ENCODE measurements around the gene CNNM3. TPM values are rescaled to one million over a fixed set of nuclear protein-coding genes. Genes with fewer than 3 reads are reported as not detected.

CNNM3 gene
- total RNA-seq, 1 donor = 15.6 TPM

DNA sequence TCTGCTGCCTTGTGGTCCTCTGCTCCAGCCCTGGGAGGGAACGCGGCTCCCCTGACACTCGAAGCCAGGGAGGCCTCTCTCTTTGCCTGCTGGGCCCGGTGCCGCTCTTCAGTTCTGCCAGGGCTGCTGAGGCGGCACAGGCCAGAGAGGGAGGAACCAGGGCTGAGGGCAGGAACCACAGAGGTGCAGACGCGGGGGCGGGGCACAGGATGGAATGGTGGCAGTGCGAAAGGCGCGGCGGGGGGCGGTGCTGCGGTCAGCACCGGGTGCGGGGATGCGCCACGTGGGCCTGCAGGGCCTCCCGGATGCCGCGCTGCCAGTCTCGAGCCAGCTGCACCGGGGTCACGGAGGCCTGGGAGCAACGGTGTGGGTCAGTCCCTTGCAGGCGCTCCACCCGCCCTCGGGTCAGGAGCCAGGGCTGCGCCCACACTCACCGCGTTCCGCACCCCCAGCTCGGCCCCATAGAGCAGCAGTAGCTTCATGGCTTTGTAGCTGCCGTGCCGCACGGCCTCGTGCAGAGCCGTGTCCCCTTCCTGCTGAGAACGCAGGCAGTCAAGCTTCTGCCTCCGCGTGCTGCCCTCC is 23.3 kb downstream of the CNNM3 start:
- peaks cover 18% of the 10 kb centered on the region for H3K4me1 ChIP-seq (ENCODE audit: insufficient read depth, low read length)
- H3K27me3 ChIP-seq (ENCODE audit: insufficient read depth, low read length) = no peaks in the 10 kb centered on the region
- no peak overlapping the region for H3K4me3 ChIP-seq (ENCODE audit: low read length)
- no peaks in the 10 kb centered on the region for H3K9me3 ChIP-seq (ENCODE audit: low read depth, low read length)

GRCh38 chr2:96839875-96840850 is 24.1 kb downstream of the CNNM3 start:
- no peaks in the 10 kb centered on the region for H3K27me3 ChIP-seq (ENCODE audit: insufficient read depth, low read length)
- peaks cover 18% of the 10 kb centered on the region for H3K4me1 ChIP-seq (ENCODE audit: insufficient read depth, low read length)
- H3K4me3 ChIP-seq (ENCODE audit: low read length) = no peak overlapping the region
- H3K9me3 ChIP-seq (ENCODE audit: low read depth, low read length) = no peaks in the 10 kb centered on the region

- Histone ChIP-seq H3K4me3 (ENCODE audit: low read length) (no peak overlapping the region), H3K9me3 (ENCODE audit: low read depth, low read length) (no peaks in the 10 kb centered on the region), H3K27me3 (ENCODE audit: insufficient read depth, low read length) (no peaks in the 10 kb centered on the region), H3K4me1 (ENCODE audit: insufficient read depth, low read length) (peaks cover 18% of the 10 kb centered on the region)
Observed at GRCh38 chr2:96841701-96842495, 25.8 kb downstream of the CNNM3 start.

- Histone ChIP-seq H3K4me1 (ENCODE audit: insufficient read depth, low read length) (peaks cover 18% of the 10 kb centered on the region), H3K27me3 (ENCODE audit: insufficient read depth, low read length) (no peaks in the 10 kb centered on the region), H3K9me3 (ENCODE audit: low read depth, low read length) (no peaks in the 10 kb centered on the region), H3K4me3 (ENCODE audit: low read length) (no peak overlapping the region)
Observed at GRCh38 chr2:96842600-96842999, 26.5 kb downstream of the CNNM3 start.

DNA sequence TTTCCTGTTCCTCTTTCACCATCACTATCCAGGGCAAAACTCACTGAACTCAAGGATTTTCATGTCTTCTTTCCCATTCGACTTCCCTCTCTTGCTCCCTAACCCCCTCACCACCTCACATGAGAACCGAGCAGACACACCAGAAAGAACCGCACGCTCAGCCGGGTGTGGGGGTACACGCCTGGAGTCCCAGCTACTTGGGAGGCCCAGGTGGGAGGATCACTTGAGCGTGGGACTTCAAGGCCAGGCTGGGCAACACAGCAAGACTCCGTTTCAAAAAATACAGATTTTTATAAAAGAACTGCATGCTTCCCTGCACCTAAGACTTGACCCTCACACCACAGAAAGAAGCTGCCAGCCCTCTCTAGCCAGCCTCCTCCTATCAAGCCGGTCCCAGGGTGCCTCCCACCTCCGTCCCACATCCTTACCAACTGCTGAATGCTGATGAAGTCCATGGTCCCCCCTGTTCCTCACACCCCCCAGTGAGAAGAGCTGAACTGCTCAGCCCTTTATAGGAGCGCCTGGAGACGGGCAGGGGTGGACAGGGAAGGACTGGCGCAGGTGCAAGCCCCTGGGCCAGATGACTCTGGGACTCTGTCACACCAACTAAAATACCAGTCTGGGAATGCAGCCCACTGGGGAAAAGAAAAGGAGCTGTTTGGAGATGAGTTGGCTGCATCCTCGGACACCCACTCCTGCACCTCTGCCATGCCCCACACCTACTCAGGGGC is 27.6 kb downstream of the CNNM3 start, which contains the start of gene ANKRD23:
Gene ANKRD23, minus strand, starts transcription at position 484 of the 731 bp plus-strand sequence. Its CDS starts 29 bp downstream, at position 455.
- Histone ChIP-seq H3K4me3 (ENCODE audit: low read length) (no peak within 1 kb of the TSS), H3K4me1 (ENCODE audit: insufficient read depth, low read length) (peaks cover 16% of the 10 kb centered on the region), H3K9me3 (ENCODE audit: low read depth, low read length) (no peaks in the 10 kb centered on the region), H3K27me3 (ENCODE audit: insufficient read depth, low read length) (no peaks in the 10 kb centered on the region)

- no peak overlapping the region for H3K4me3 ChIP-seq (ENCODE audit: low read length)
- no peaks in the 10 kb centered on the region for H3K9me3 ChIP-seq (ENCODE audit: low read depth, low read length)
- H3K27me3 ChIP-seq (ENCODE audit: insufficient read depth, low read length) = no peaks in the 10 kb centered on the region
- peaks cover 8% of the 10 kb centered on the region for H3K4me1 ChIP-seq (ENCODE audit: insufficient read depth, low read length)
Observed at GRCh38 chr2:96844405-96844808, 28.3 kb downstream of the CNNM3 start.

GRCh38 chr2:96846825-96847224 is 30.8 kb downstream of the CNNM3 start:
- Histone ChIP-seq H3K9me3 (ENCODE audit: low read depth, low read length) (no peaks in the 10 kb centered on the region), H3K27me3 (ENCODE audit: insufficient read depth, low read length) (no peaks in the 10 kb centered on the region), H3K4me1 (ENCODE audit: insufficient read depth, low read length) (no peaks in the 10 kb centered on the region), H3K4me3 (ENCODE audit: low read length) (no peak overlapping the region)

GRCh38 chr2:96847586-96847985 is 31.5 kb downstream of the CNNM3 start:
- H3K9me3 ChIP-seq (ENCODE audit: low read depth, low read length) = no peaks in the 10 kb centered on the region
- no peaks in the 10 kb centered on the region for H3K27me3 ChIP-seq (ENCODE audit: insufficient read depth, low read length)
- H3K4me1 ChIP-seq (ENCODE audit: insufficient read depth, low read length) = no peaks in the 10 kb centered on the region
- H3K4me3 ChIP-seq (ENCODE audit: low read length) = no peak overlapping the region

DNA sequence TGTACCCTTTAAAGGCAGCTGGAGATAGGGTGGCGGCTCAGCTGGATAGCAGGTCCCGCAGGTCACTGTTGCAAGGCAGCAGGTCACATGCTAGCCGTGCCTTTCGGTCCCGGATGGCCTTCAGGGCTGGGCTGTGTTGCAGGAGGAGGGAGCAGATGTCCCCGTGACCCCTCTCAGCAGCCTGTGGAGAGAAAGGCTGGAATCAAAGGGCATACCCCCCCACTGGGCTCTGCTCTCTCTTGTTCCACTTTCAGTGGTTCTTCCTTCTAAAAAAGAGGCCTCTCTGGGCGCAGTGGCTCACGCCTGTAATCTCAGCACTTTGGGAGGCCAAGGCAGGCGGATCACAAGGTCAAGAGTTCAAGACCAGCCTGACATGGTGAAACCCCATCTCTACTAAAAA is 32.2 kb downstream of the CNNM3 start:
- H3K4me1 ChIP-seq (ENCODE audit: insufficient read depth, low read length) = no peaks in the 10 kb centered on the region

GRCh38 chr2:96852667-96853066 is 36.6 kb downstream of the CNNM3 start:
- no peak overlapping the region for H3K4me3 ChIP-seq (ENCODE audit: low read length)
- no peaks in the 10 kb centered on the region for H3K9me3 ChIP-seq (ENCODE audit: low read depth, low read length)
- peaks cover 14% of the 10 kb centered on the region for H3K4me1 ChIP-seq (ENCODE audit: insufficient read depth, low read length)
- no peaks in the 10 kb centered on the region for H3K27me3 ChIP-seq (ENCODE audit: insufficient read depth, low read length)

More for the DNA sequence above, 32.2 kb downstream of the CNNM3 start:
- H3K4me3 ChIP-seq (ENCODE audit: low read length) = no peak overlapping the region
- H3K27me3 ChIP-seq (ENCODE audit: insufficient read depth, low read length) = no peaks in the 10 kb centered on the region
- H3K9me3 ChIP-seq (ENCODE audit: low read depth, low read length) = no peaks in the 10 kb centered on the region

- Histone ChIP-seq H3K4me3 (ENCODE audit: low read length) (no peak overlapping the region), H3K4me1 (ENCODE audit: insufficient read depth, low read length) (peaks cover 14% of the 10 kb centered on the region), H3K27me3 (ENCODE audit: insufficient read depth, low read length) (no peaks in the 10 kb centered on the region), H3K9me3 (ENCODE audit: low read depth, low read length) (no peaks in the 10 kb centered on the region)
Observed at GRCh38 chr2:96853321-96853720, 37.3 kb downstream of the CNNM3 start.

- Histone ChIP-seq H3K4me3 (ENCODE audit: low read length) (peak overlapping the region; percentile 63), H3K9me3 (ENCODE audit: low read depth, low read length) (no peaks in the 10 kb centered on the region), H3K4me1 (ENCODE audit: insufficient read depth, low read length) (peaks cover 26% of the 10 kb centered on the region), H3K27me3 (ENCODE audit: insufficient read depth, low read length) (no peaks in the 10 kb centered on the region)
Observed at GRCh38 chr2:96856776-96857666, 41.0 kb downstream of the CNNM3 start.

GRCh38 chr2:96857667-96858372 is 41.8 kb downstream of the CNNM3 start, which contains the start of gene ANKRD39:
Gene ANKRD39, minus strand, starts transcription at chr2:96858016. Its CDS starts 29 bp downstream, at chr2:96857987.
- peak within 1 kb of the TSS; percentile 63 for H3K4me3 ChIP-seq (ENCODE audit: low read length)
- peaks cover 34% of the 10 kb centered on the region for H3K4me1 ChIP-seq (ENCODE audit: insufficient read depth, low read length)
- H3K27me3 ChIP-seq (ENCODE audit: insufficient read depth, low read length) = no peaks in the 10 kb centered on the region
- no peaks in the 10 kb centered on the region for H3K9me3 ChIP-seq (ENCODE audit: low read depth, low read length)

All from mononuclear cell (primary cell).